Neural progenitor cell (in vitro differentiated cells): ENCODE measurements around the gene POLR2L. TPM values are rescaled to one million over a fixed set of nuclear protein-coding genes. Genes with fewer than 3 reads are reported as not detected.

Experiments
- DNase-seq: peaks from one replicate; pipeline ENCODE4 v3.0.0-alpha.2; 2016; ENCODE audit warnings: low spot score
- H2AFZ ChIP-seq: fragments of 200-600 bp; sonication (generic); replicated peaks from 2 replicates; pipeline ENCODE4 v1.6.1; 2016; ENCODE audit warnings: antibody characterized with exemption
- H3F3A ChIP-seq: fragments of 200-600 bp; sonication (generic); 2 replicates; pipeline ENCODE4 v1.6.1; 2016; ENCODE audit warnings: antibody characterized with exemption, low read depth
- H3K27ac ChIP-seq: fragments of 200-600 bp; sonication (generic); 2 replicates; pipeline ENCODE4 v1.5.1; 2016; ENCODE audit warnings: mild to moderate bottlenecking
- H3K27me3 ChIP-seq: fragments of 200-600 bp; sonication (generic); 2 replicates; pipeline ENCODE4 v1.6.1; 2016; ENCODE audit warnings: mild to moderate bottlenecking, moderate library complexity
- H3K36me3 ChIP-seq: fragments of 200-600 bp; sonication (generic); 2 replicates; pipeline ENCODE4 v1.5.1; 2016
- H3K4me1 ChIP-seq: fragments of 200-600 bp; sonication (generic); 2 replicates; pipeline ENCODE4 v1.6.1; 2016; ENCODE audit warnings: mixed run types
- H3K4me2 ChIP-seq: fragments of 200-600 bp; sonication (generic); 2 replicates; pipeline ENCODE4 v1.6.1; 2016
- H3K4me3 ChIP-seq: fragments of 200-600 bp; sonication (generic); 2 replicates; pipeline ENCODE4 v1.5.1; 2016
- H3K79me2 ChIP-seq: fragments of 200-600 bp; sonication (generic); 2 replicates; pipeline ENCODE4 v1.6.1; 2016; ENCODE audit warnings: low read depth
- H3K9ac ChIP-seq: fragments of 200-600 bp; sonication (generic); 2 replicates; pipeline ENCODE4 v1.6.1; 2016
- H3K9me3 ChIP-seq: fragments of 200-600 bp; sonication (generic); 2 replicates; pipeline ENCODE4 v1.5.1; 2016; ENCODE audit warnings: low read depth
- H4K20me1 ChIP-seq: fragments of 200-600 bp; sonication (generic); 2 replicates; pipeline ENCODE4 v1.6.1; 2016; ENCODE audit warnings: low read depth
- H3K27ac Mint-ChIP-seq: 3 replicates; pipeline ENCODE4 v1.8.0; 2021; ENCODE audit warnings: mixed read lengths
- H3K27me3 Mint-ChIP-seq: 2 replicates; pipeline ENCODE4 v1.8.0; 2022; ENCODE audit warnings: low read depth, mild to moderate bottlenecking, inconsistent platforms, moderate library complexity, mixed read lengths; ENCODE audit not compliant: insufficient read depth
- H3K36me3 Mint-ChIP-seq: 3 replicates; pipeline ENCODE4 v1.8.0; 2021; ENCODE audit warnings: mixed read lengths
- H3K4me1 Mint-ChIP-seq: 3 replicates; pipeline ENCODE4 v1.8.0; 2021; ENCODE audit warnings: mixed read lengths
- H3K4me3 Mint-ChIP-seq: 3 replicates; pipeline ENCODE4 v1.8.0; 2021; ENCODE audit warnings: mild to moderate bottlenecking, moderate library complexity, mixed read lengths
- H3K9me3 Mint-ChIP-seq: 3 replicates; pipeline ENCODE4 v1.8.0; 2020; ENCODE audit warnings: mixed read lengths
- CTCF ChIP-seq: fragments of 200-600 bp; sonication (generic); IDR thresholded peaks from 2 replicates; pipeline ENCODE4 v1.5.1; 2017; ENCODE audit warnings: antibody characterized with exemption, mild to moderate bottlenecking
- EZH2 ChIP-seq: fragments of 200-600 bp; sonication (generic); IDR thresholded peaks from 2 replicates; pipeline ENCODE4 v1.6.1; 2017; ENCODE audit warnings: antibody characterized with exemption, mild to moderate bottlenecking, moderate library complexity
- EZH2phosphoT487 ChIP-seq: fragments of 200-600 bp; sonication (generic); IDR thresholded peaks from 2 replicates; pipeline ENCODE4 v1.6.1; 2017; ENCODE audit warnings: antibody characterized with exemption
- total RNA-seq: library from RNA; depleted of rRNA; stranded (reverse); fragments of >200 nt; gene quantifications from 2 replicates; pipeline ENCODE4 v1.2.3, GENCODE V29; 2015; ENCODE audit warnings: low replicate concordance

Gene POLR2L
- total RNA-seq, 1 donor from 2014 or later: 12.9 TPM

GRCh38 chr11:889257-889656 lies 46.9 kb upstream of the POLR2L start:
- H3K9ac ChIP-seq: no peak overlapping the region
- no peak overlapping the region for H3K4me3 ChIP-seq
- no peak overlapping the region for H3K4me2 ChIP-seq
- H3K4me1 ChIP-seq: peaks cover 13% of the 10 kb centered on the region
- H3K27me3 ChIP-seq: no peaks in the 10 kb centered on the region
- Mint-ChIP-seq H3K9me3 (no peaks in the 10 kb centered on the region), H3K36me3 (peaks cover 8% of the 10 kb centered on the region), H3K4me1 (peaks cover 4% of the 10 kb centered on the region), H3K27ac (peak overlapping the region; percentile 73), H3K4me3 (no peak overlapping the region), H3K27me3 (peaks cover 8% of the 10 kb centered on the region)
- TF ChIP-seq EZH2phosphoT487 (no peak), CTCF (no peak)
- no peaks in the 10 kb centered on the region for H3F3A ChIP-seq
- H4K20me1 ChIP-seq: peaks cover 21% of the 10 kb centered on the region
- no peaks in the 10 kb centered on the region for H3K36me3 ChIP-seq
- no peaks in the 10 kb centered on the region for H3K79me2 ChIP-seq
- DNase-seq: no peak
- H3K9me3 ChIP-seq: no peaks in the 10 kb centered on the region
- no peak overlapping the region for H2AFZ ChIP-seq
- H3K27ac ChIP-seq: no peak overlapping the region

- no peaks in the 10 kb centered on the region for H3K27me3 ChIP-seq
- no peak for DNase-seq
- H3K36me3 Mint-ChIP-seq: peaks cover 8% of the 10 kb centered on the region
- H3F3A ChIP-seq: no peaks in the 10 kb centered on the region
- no peak overlapping the region for H3K4me3 Mint-ChIP-seq
- H3K27me3 Mint-ChIP-seq: peaks cover 8% of the 10 kb centered on the region
- H3K36me3 ChIP-seq: no peaks in the 10 kb centered on the region
- no peaks in the 10 kb centered on the region for H3K9me3 ChIP-seq
- peaks cover 13% of the 10 kb centered on the region for H3K4me1 ChIP-seq
- no peak overlapping the region for H3K27ac ChIP-seq
- H2AFZ ChIP-seq: no peak overlapping the region
- no peak for TF ChIP-seq EZH2phosphoT487
- no peak for TF ChIP-seq EZH2
- no peak for TF ChIP-seq CTCF
- no peak overlapping the region for H3K4me2 ChIP-seq
- H3K9ac ChIP-seq: no peak overlapping the region
- peaks cover 21% of the 10 kb centered on the region for H4K20me1 ChIP-seq
- H3K79me2 ChIP-seq: no peaks in the 10 kb centered on the region
- H3K27ac Mint-ChIP-seq: no peak overlapping the region
- H3K4me1 Mint-ChIP-seq: peaks cover 3% of the 10 kb centered on the region
- H3K4me3 ChIP-seq: no peak overlapping the region
- no peaks in the 10 kb centered on the region for H3K9me3 Mint-ChIP-seq
Observed at GRCh38 chr11:888310-889212, 46.2 kb upstream of the POLR2L start.

GRCh38 chr11:887589-887988 lies 45.3 kb upstream of the POLR2L start:
- Mint-ChIP-seq H3K27me3 (peaks cover 8% of the 10 kb centered on the region), H3K9me3 (no peaks in the 10 kb centered on the region), H3K27ac (no peak overlapping the region), H3K4me1 (peaks cover 2% of the 10 kb centered on the region), H3K4me3 (no peak overlapping the region), H3K36me3 (peaks cover 8% of the 10 kb centered on the region)
- Histone ChIP-seq H3F3A (no peaks in the 10 kb centered on the region), H3K4me1 (peaks cover 13% of the 10 kb centered on the region), H3K9me3 (no peaks in the 10 kb centered on the region), H3K4me3 (no peak overlapping the region), H3K36me3 (no peaks in the 10 kb centered on the region), H3K27me3 (no peaks in the 10 kb centered on the region), H2AFZ (no peak overlapping the region), H4K20me1 (peaks cover 21% of the 10 kb centered on the region), H3K27ac (no peak overlapping the region), H3K9ac (no peak overlapping the region), H3K4me2 (no peak overlapping the region), H3K79me2 (no peaks in the 10 kb centered on the region)
- TF ChIP-seq EZH2phosphoT487 (no peak), EZH2 (no peak), CTCF (no peak)
- no peak for DNase-seq
